Femur (tissue), 1 donor: ENCODE data around the gene CLIP4.
A peak's percentile ranks its signal among the peaks of the same experiment; 100 is the strongest.

Experiments used
- DNase-seq: peaks from one replicate; pipeline ENCODE4 v3.0.0-alpha.2; 2017

Gene CLIP4

DNA sequence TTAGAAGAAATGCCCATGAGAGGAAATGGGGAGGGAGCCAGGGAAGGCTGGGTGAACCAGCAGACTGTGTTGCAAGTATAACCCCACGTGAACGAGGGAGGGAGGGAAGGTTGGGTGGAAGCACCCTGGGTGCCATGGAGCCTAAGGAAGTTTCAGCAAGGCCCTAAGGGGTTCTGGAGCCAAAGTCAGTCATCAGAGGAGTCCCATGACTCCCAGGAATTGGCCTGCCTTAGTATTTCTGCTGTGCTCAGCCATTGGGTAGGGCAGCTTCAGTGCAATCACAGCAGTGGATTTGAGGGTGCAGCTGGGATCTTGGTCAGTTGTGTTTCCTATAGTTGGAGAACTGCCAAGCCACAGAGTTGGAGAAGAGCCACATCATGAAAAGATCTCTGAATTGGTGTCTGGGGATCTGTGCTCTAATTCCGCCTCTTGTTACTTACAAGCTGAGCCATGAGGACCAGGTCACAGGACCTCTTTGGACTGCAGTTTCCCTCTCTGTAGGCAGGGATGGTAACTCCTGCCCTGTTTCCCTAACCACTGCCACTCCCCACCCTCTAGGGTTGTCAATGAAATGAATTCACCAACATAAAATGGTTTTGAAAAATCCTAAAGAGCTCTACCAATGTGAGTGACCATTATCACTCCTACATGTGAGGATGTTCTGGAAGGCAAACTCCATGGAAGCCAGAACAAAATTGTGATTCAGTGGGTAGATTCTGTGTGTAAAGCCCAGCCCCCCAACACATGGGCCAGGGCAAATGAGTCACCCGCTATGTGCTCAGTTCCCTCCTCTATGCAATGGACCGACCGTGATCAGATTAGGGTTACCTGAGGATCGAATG lies 108.9 kb downstream of the CLIP4 start:
- DNase-seq, result peak; percentile 46

- no peak for DNase-seq
Observed at GRCh38 chr2:29224693-29225551, 109.7 kb downstream of the CLIP4 start.

DNA sequence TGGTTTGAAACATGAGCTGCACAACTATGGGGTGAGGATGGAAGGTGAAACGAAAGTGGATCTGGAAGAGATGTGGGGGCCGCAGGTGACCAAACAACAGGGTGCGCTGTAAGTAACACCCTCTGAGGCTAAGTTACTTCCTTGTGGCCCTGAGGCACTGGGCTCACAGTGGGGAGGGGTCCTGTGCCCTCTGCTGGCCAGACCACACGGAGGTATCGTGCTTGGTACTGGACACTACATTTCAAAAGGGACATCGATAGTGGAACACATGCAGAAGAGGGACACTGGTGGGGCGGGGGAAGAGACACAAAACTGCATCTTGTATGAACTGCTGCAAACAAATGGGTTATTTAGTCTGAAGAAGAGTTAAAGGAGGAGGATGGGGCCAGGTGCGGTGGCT lies 110.6 kb downstream of the CLIP4 start:
- no peak for DNase-seq

- no peak for DNase-seq
Observed at GRCh38 chr2:29226375-29226774, 111.2 kb downstream of the CLIP4 start.

- DNase-seq, result no peak
Observed at GRCh38 chr2:29226808-29227207, 111.6 kb downstream of the CLIP4 start.

GRCh38 chr2:29227935-29228675 lies 112.9 kb downstream of the CLIP4 start:
- DNase-seq, result no peak

DNA sequence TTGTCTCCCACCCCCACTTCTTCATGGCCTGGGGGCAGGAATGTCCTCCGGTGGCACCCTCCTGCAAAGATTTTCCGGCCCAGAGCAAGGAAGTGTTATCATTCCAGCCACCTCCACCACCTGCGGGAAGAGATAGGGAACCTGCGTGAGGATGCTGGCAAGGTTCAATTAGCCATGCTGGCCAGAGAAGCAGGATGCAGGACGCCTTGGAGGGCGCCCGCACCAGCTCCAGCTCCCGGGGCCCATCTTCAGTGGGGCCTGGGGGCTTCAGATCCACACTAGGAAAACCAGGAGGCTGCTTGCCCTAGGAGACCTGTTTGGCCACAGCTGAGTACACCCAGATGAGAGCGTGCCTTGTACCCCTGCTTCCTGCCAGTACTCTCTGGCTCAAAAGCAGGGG lies 113.7 kb downstream of the CLIP4 start:
- DNase-seq, result no peak

GRCh38 chr2:29229640-29230039 lies 114.4 kb downstream of the CLIP4 start:
- no peak for DNase-seq

DNA sequence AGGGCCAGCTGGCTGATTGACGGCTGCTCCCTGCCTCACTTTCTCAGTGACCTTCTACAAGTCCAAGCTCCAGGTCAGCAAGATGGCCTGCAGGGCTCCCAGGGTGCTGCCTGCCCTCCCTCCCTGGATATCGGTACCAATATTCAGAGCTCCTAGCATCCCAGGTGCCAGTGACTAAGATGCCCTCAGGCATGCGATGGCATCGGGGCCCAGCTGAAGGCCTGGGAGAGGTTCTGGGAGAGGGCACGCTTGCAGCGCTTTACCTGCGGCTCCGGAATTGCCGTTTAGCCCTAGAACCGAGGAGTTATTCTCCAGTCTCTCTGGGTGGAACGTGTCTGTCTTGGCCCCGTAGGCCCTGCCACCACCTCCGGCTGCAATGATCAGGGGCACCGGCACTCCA lies 116.8 kb downstream of the CLIP4 start:
- DNase-seq, result no peak

DNA sequence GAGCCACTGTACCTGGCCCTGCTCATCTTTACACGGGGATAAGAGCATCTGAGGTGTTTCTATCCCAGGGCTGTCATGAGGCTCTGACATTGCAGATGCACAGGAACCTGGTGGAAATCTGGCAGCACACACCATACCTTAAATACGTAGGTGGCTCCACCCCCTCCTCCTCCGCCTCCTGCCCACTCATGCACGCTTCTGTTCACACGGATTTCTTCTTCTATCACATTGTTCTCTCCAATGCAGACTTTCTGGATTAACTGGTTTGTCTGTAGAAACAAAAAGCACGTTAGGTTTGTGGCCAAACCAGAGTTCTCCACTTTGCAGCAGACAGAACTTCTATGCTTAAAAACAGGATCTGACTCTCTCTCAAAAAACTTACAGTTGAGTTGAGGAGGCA lies 118.2 kb downstream of the CLIP4 start:
- DNase-seq, result no peak

DNA sequence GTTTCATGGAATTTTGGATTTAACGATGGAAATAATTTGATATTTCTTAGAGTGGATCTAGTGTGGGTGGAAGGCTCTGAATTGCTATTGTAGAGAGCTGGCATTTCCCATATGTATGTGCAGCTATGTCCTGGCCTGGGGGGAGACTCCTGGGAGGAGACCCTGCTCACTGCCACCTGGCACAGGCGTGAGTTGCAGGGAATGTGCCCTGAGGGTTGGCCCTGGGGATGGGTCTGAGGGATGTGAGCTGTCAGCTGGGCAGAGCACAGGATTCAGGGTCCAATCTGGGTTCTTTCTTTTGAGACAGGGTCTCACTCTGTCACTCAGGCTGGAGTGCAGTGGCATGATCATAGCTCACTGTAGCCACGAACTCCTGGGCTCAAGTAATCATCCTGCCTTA lies 120.2 kb downstream of the CLIP4 start:
- no peak for DNase-seq

DNA sequence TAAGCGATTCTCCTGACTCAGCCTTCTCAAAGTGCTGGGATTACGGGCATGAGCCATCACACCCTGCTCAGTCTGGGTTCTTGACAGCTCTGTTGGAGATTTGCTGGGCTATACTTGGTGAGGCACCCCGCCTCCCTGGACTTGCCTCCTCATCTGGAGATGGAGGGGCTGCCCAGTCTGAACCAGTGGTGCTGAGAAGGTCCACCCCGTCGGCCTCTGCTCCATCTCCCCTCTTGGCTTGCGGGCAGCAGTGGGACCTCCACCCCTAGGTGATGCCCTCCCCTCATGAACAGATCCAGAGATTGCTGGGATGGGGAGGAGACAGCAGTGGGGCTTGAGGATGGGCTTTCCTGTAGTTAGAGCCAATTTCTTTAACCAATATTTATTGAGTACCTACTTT lies 120.9 kb downstream of the CLIP4 start:
- DNase-seq, result no peak

- no peak for DNase-seq
Observed at GRCh38 chr2:29238497-29238896, 123.3 kb downstream of the CLIP4 start.
